Suppressor macrophage treated with lipopolysaccharide for 4 hours (primary cell): ENCODE data around the gene NPC2.
A peak's percentile ranks its signal among the peaks of the same experiment; 100 is the strongest.

Experiments used
- DNase-seq: peaks from one replicate; pipeline ENCODE4 v3.0.0-alpha.2; 2020

NPC2 gene

DNA sequence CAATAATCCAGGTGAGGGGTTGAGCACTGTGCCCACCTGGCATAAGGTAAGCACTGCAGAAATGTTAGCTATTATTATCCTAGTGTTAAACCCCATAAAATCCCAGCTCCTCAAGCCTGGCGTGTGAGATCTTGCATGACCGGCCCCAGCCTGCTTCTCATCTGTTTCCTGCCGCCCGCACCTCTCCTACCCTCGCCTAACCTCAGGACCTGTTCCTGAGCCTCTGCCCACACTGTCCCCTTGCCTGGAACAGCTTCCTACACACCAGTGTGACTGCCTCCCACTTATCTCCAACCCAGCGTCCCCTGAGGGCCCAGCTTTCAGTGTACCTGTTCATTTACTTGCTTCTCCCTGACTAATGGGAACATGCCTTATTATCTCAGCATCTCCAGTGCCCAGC, 25.1 kb upstream of the NPC2 start:
- DNase-seq = no peak

DNA sequence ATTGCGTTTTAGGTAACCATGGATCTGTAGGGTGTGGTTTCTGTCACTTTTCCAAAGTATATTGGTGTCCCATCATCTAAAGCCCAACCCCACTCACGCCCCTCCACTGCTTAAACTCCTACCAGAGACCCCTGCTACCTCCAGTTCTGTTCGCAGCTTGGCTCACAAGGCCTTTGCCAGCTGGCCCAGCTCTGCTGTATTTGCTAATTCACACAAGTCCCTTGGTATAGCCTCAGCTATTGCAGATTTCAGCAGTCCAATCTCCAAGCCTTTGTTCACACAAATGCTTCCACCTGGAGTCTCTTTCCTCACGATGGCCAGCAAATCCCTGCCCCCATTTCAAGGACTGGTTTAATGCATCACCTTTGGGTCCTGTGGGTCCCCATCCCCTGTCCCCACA, 24.6 kb upstream of the NPC2 start:
- no peak for DNase-seq

DNA sequence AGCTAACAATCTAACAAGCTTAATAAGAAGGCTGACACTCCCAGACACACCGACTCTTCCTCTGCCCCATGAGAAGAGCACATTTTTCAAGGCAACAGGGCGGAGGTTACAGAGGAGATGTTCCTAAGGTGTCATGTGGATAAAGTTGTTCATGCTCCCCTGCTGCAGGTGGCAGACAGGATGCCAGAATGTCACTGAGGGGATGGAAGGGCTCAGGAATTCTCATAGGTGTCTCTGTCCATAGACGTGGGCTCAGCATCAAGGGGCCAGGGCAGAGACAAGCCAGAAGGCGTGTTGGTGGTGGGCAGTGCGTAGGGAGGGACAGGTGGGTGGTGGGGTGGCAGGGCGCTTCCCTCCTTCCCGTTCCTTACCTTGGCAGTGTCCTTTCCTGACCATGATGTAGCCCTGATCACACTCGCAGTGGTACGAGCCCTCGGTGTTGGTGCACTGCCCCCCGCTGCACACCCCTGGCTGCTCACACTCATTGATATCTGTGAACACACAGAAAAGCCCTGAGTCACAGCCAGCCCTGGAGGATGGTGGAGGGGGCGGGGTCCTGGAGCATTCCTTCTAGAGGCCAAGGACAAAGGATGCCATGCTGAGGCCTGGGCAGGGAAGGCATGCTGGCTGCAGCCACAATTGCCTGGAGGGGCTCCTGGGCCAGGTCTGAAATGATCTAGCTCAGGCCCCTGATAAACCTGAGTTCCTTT, 23.5 kb upstream of the NPC2 start:
- no peak for DNase-seq

DNA sequence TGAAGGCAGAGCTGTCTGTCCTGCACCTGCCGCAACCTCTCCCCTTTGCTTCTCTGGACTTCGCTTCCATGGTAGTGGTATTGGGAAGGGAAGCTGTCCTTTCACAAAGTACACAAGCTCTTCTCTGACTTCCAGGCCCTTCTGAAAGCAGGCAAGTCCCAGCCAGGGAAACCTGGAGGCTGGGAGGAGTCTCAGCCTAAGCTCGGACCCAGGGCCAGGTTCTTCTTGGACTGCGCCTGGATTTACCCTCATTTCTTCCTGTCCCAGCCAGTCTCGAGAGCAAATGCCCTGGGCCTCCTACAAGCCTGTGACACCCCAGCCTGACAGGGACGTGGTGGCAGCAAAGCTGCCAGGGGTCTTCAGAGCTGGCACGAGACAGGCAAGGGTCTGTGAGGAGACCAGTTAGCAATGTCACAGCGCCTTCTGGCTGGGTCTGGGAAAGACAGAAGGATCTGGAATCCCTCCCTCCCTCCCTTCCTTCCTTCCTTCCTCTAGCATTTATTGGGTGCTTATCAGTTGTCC, 22.8 kb upstream of the NPC2 start:
- no peak for DNase-seq

DNA sequence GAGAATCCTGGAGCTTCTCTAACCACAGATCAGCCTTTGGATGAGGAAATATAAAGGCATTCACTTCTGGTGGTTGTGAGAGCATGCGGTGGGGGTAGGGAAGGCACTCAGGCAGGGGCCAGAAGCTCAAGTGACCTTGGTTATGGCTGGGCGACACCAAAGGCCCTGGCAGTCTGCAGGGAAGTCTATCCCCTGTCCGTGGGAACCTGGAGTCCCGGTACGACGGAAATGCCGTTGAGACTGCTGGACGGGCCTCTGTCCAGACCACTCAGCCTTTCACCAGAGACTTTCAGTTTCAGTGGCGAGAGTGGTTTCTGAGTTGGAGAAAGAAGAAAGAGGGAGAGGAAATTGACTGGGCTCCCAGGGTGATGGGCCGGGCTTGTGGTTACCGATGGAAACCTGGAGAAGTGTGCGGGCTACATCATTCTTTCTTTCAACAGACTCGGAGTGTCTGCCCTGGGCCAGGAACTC, 21.4 kb upstream of the NPC2 start:
- DNase-seq = peak; percentile 83

DNA sequence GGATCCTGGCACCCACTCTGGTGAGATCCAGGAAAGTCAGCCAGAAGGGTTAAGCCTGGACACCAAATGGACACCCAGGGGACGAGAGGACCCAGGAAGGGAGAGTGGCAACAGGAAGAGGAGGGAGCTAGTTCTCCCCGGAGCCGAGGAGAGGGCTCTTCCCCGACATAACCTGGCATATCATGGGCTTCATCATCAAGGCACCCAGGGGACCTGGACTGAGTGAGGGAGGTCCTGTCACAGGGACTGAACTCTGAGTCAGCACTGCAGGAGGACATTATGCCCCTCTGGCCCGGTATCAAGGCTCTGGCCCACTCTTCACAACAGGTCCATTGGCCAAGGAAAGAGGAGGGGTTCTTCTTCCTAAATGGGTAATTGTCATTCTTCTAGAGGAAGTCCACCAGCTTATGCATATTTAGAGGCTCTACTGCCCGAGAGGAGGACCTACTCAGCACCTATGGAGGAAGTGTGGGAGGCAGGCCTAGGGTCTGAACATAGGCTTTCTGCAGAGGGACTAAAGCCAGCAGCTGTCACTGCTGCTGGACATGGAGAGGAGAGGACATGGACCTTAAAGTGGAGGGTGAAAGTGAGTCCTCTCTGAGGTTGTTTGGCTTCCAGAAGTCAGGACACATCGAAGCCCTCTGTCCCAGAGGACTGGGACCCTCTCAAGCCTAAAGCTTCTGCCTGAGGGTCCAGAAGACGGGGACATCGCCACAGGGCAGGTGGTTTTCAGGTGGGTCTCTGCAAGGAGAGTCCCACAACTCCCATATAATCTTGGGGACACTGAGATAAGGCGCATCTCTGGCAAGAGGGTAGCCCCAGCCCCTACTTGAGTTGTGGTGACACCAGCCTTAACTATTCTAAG, 19.1 kb upstream of the NPC2 start:
- no peak for DNase-seq

DNA sequence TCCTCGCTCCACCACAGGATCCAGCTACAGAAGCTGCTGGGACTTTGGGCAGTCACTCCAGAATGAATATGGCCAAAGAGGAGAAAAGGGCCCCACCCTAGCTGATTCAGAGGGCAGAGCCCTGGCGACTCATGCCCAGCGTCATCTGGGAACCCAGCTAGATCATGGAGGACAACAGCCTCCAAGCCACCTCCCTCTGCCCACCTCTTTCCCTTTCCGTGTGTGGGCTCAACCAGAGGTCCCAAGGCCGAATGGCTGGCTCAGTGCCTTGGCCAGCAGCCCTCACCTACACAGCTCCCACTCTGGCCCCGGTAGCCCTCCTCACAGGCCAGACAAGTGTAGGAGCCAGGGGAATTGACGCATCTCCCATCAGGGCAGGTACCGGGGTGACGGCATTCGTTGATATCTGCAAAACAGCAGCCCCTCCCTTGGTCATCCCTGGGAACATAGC, 17.9 kb upstream of the NPC2 start:
- DNase-seq = peak; percentile 75

DNA sequence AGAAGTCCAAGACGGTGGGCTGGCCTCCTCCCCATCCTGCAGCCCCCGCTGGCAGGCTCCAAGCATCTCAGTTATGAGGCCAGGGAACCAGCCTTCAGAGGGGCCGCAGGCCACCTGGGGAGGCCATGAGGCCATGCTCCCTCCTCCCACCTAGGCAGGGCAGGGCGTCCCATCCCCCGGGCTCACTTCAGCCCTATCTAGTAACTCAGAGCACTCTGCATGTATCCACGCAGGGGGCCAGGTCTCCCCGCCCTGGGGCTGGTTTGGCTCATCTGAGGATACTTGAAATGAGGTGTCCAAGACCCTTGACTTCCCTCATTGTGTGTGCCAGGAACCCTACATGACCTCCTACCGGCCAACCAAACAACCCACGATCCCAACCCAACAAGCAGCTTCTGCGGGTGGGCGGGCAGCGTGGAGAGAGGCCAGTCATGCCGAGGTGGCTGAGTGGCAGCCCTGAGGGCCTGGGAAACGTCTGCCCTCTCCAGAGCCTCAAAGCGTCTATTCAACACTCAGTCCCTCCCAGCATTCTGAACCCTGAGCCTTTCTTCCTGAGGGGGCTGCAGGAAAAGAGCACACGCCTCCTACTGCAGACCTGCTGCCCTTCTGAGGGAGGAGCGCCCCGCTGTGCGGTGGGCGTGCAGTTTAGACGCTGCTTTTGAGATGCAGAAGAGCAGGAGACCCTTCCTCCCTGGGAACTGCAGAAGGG, 17.3 kb upstream of the NPC2 start:
- DNase-seq = peak; percentile 13

DNA sequence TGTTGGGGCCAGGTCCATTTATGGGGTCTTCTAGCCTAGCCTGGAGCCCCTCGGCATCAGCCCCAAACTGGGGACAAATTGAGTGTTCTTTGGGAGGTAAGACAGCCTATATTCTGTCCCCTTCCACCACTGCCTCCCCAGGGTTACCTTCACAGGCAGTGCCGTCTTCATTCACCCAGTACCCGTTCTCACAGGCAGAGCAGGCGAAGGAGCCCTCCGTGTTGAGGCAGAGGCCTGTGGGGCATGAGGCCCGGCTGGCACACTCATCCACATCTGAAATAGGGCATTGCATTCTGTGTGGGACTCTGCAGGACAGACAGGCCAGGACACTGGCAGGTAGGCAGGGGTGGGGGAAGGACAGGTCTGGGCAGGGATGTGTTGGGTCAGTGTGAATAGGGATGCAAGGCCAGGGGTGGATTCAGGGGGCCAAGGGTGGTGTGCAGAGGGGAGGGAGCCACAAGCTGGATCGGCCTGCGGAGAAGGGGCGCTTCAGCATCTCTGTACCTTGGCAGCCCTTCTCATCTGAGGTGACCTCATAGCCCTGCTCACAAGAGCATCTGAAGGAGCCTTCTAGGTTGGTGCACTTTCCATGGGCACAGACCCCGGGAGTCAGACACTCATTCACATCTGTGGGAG, 16.6 kb upstream of the NPC2 start:
- no peak for DNase-seq

DNA sequence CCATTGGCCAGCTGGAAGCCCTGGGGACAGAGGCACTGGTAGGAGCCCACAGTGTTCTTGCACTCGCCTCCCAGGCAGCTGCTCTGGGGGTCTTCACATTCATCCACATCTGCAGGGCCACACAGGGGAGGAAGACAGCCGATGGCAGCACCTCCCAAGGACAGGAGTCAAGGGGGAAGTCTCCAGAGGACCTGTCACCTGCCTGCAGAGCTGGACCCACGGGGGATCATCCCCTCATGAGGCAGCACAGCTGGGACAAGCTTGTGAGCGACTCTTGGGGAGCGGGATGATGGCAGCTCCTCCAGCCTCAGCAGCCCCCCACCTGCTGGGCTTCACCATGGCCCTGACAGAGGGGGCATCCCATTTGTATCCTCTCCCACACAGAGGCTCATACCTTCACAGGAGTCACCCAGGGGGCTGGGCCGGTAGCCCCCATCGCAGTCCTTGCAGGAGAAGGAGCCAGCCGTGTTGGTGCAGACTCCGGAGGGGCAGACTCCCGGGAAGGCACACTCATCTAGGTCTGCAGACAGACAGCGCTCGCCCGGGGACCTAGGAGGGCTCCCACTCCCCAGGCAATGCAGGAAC, 15.8 kb upstream of the NPC2 start:
- no peak for DNase-seq

DNA sequence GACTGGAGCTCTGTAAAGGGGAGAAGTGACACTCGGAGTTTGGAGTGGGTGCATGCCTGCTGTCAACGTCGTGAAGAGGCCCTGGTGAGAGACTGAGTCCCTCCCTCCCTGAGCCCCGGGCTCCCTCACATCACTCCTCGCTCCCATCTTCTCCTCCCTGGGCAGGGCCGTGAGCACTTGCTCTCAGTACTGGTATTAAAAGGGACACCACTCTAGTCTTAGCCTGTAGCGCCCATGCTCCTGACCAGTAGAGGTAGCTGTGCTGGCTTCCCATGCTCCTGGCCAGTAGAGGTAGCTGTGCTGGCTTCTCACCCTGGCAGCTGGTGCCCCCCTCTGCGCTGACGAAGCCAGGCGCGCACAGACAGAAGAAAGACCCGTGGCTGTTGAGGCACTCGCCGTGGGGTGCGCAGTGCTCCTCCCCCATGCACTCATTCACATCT, 15.2 kb upstream of the NPC2 start:
- DNase-seq = no peak

DNA sequence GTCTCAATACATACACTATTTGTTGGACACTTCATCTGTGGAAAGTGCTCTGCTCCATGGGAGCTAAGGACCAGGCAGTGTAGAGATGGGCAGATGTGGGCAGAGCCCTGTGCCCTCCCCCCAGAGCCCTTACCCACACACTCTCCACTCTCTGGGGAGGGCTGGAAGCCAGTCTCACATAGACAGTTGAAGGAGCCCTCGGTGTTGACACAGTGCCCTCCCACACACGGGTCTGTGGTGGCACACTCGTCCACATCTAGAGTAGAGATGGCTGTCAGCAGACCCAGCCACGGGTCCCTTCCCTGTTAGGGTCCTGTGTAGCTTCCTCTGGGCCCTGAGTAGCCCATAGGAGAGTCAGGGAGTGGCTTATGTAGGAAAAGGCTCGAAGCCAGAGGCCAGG, 14.7 kb upstream of the NPC2 start:
- no peak for DNase-seq

DNA sequence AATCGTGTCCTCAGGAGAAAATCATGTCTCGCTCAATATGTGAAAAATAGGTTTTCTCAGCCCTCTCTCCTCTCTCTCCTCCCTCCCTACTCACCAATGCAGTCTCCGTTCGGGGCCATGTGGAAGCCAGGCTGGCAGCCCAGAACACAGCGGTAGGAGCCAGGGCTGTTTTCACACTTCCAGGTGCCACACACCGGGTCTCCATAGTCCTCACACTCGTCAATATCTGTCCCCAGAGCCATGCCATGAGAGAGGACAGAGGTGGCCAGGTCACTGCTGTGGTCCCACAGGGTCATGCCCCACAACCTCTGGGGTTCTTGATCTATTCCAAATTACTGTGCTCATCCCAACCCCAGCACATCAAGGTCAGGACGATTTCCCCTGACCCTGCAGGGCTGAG, 14.0 kb upstream of the NPC2 start:
- DNase-seq = no peak

DNA sequence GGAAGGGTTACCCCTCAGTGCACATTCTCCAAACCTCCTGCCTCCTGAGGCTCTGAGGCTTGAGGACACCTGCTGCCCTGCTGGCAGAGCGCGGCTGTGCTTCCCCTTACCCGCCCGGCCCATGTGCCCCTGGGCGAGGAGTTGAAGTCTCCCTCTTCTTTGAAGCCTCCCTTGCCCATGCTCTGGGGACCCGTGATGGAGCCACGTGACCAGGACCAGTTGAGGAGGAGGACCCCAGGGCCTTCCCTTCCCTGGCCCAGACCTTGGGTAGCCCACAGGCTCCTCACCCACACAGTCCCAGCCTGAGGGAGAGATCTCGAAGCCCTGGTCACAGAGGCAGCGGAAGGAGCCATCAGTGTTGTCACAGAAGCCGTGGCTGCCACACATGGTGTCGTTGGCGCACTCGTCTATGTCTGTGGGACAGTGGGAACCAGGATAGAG, 13.3 kb upstream of the NPC2 start:
- no peak for DNase-seq

DNA sequence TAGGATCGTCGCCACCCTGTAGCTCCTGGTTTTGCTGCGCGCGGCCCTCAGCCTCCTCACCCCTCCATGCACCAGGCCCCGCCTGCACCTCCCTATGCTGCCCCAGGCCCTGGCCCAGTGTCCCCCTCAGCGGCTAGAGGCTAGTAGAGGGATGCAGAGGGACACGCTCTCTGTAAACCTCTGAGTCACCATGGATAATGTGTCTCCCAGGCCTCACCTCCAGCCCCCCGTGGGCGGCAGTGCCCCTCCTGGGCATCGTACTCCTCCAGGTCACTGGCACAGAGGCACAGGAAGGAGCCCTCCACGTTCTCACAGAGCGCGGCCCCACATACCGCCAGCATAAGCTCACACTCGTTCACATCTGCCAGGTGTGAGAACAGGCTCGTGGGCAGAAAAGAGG, 12.7 kb upstream of the NPC2 start:
- DNase-seq = no peak

DNA sequence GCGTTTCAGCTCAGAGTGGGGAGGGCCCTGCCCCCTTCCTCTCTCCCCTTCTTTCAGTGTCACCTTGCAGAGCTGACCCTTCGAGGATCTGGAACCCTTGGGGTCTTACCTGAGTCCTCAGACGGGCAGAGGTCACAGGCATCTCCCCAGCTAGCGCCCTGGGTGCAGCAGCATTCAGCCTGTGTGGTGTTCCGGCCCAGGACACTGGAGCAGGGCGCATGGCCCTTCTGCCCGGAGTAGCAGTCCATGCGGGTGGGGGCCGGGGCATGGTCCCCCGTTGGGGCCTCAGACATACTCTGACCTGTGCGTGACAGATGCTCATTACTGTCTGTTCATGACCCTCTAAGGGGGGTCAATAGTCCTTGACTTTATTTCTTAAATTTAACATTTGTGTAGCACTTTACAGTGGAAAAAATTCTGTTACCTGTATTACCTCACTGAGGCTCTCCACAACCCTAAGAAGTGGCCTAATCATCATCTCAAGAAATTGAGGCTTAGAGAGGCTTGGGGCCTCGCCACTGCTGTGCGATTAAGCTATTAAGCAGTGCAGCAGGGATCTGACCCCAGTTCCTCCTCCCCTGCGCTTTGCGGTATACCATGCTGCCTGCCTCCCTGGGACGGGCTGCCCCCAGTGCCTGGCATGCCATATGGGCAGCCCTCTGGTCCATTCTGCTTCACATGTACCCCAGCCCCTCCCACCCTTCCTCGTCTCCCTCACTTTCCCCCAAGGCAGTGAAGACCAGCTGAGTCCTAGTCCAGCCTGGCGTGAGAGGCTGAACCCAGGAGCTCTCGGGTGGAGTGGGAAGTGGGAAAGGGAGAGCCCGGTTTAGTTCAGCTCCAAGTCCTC, 12.0 kb upstream of the NPC2 start:
- DNase-seq = no peak

DNA sequence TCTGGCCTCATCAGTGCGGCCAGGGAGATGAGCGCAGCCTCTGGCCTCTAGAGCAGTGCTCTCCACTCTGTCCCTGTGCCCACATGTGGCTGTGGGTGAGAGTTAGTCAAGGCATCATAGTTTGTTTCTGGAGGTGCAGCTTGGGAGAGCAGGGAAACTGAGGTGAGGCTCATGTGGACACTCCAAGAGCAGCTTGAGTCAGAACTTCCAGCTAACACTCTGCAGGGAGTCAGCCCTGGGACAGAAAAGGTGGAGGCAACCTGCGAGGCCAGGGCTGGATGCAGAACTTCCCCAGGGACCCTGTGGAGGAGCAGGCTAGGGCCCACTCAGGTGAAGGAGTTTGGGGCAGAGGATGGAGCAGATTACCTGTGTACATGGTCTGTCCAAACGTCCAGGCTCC, 11.3 kb upstream of the NPC2 start:
- no peak for DNase-seq

DNA sequence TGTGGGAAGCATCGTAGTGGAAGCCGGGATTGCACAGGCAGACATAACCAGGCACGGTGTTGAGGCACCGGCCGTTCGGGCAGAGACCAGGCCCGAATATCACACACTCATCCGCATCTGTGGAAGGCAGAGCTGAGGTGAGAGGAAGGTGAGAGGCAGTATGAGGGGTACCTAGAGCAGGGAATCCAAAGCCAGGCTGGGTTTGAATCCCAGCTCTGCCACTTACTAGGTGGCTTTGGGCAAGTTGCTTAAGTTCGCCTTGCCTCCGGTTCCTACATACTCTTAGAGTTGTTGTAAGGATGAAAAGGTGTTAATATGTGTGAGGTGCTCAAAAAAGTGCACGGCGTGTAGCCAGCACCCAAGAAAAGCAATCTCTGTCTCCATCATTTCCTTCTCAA, 10.8 kb upstream of the NPC2 start:
- DNase-seq = no peak

DNA sequence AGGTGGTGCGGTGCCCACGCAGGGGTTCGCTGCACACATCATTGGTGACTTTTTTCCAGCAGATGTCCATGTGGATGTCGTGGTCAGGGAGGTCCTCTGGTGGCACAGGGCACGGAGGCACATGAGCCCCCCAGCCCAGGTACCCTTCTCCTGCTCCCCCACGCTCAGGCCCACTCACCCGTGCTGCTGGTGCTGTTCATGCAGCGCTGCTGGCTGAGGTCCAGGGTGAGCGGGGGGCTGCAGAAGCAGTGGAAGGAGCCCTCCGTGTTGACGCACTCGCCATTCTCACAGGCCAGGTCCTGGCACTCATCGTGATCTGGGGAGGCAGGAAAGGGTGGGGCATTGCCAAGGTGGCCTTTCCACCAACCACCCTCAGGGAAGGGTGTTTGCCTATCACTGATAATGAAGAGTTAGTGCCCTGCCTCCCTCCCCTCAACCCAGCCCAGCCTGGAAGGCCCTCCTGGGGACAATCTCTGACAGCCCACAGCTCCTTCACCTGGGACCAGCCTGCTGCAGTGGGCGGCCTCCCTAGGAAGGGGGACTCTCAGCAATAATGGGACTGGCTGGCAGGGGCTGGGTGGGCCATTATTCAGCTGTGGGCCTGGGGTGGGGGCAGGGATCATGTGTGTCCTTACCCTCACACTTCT, 10.3 kb upstream of the NPC2 start:
- DNase-seq = no peak

DNA sequence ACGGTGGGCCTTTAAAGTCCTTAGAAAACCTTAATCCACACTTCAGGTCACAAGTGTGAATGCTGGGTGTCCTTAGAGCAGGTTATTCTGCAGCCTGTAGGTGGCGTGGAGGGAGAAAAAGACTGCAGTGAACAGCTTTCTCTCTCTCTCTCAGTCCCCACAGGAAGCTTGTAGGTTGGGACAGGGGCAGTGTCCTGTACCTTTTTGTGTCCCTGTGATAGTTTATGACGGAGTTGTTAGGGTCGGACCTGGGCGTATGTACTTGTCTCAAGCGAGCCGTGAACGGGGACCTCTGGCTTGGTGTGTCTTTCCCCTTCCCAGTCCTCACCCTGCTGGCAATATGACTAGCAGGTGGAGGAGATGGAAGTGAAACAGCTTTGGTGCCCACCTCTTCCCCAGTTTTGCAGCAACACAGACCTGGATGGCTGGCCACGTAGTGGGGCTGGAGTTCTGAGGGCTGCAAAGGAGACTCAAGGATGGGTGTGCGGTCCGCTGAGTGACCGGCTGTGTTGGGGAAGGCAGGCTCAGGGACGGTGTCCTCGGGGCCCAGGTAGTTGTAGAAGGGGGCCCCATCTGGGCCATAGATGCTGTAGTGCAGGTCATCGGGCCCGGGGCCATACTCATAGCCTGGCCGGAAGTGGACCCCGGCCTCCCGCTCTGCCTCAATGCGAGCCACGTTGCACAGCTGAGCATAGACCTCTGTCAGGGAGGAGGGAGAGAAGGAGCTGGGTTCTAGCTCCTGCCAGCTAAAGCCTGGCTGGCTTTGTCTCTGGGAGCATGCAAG, 9.3 kb upstream of the NPC2 start:
- DNase-seq = peak; percentile 22
